Subcutaneous abdominal adipose tissue (tissue), 5 donors: ENCODE results near the gene ENPP7.
"Not testable (repeated sequence)": the region's sequence is repeated elsewhere in the genome, so short reads cannot be mapped to it uniquely, and the experiment has no call there.

Experiments used
- H3K27ac ChIP-seq: one replicate; pipeline ENCODE4 v1.7.0; 2013; ENCODE audit warnings: low read depth, mild to moderate bottlenecking, inconsistent platforms, low read length, moderate library complexity
- H3K27me3 ChIP-seq, 5 donors: one replicate each; pipeline ENCODE4 v1.7.0; 2013; ENCODE audit warnings: low read length in 5 of 5, inconsistent platforms in 1 of 5; ENCODE audit not compliant: control insufficient read depth in 5 of 5, insufficient read depth in 4 of 5
- H3K36me3 ChIP-seq, 5 donors: one replicate each; pipeline ENCODE4 v1.7.0; 2013; ENCODE audit warnings: low read length in 5 of 5; ENCODE audit not compliant: control insufficient read depth in 5 of 5, insufficient read depth in 5 of 5
- H3K4me1 ChIP-seq, 5 donors: one replicate each; pipeline ENCODE4 v1.7.0; 2013; ENCODE audit warnings: low read length in 5 of 5, mild to moderate bottlenecking in 3 of 5, moderate library complexity in 1 of 5; ENCODE audit not compliant: control insufficient read depth in 5 of 5, insufficient read depth in 5 of 5
- H3K4me3 ChIP-seq, 5 donors: one replicate each; pipeline ENCODE4 v1.7.0; 2013; ENCODE audit warnings: low read length in 5 of 5, low read depth in 1 of 5
- H3K9ac ChIP-seq, 5 donors: one replicate each; pipeline ENCODE4 v1.7.0; 2013; ENCODE audit warnings: low read length in 5 of 5, mild to moderate bottlenecking in 4 of 5, moderate library complexity in 3 of 5
- H3K9me3 ChIP-seq, 5 donors: one replicate each; pipeline ENCODE4 v1.7.0; 2013; ENCODE audit warnings: low read length in 5 of 5; ENCODE audit not compliant: control insufficient read depth in 5 of 5
- donor health status: healthy.
- donor health status: healthy.
- donor health status: healthy.
- donor health status: healthy.
- donor health status: healthy.

Gene ENPP7

DNA sequence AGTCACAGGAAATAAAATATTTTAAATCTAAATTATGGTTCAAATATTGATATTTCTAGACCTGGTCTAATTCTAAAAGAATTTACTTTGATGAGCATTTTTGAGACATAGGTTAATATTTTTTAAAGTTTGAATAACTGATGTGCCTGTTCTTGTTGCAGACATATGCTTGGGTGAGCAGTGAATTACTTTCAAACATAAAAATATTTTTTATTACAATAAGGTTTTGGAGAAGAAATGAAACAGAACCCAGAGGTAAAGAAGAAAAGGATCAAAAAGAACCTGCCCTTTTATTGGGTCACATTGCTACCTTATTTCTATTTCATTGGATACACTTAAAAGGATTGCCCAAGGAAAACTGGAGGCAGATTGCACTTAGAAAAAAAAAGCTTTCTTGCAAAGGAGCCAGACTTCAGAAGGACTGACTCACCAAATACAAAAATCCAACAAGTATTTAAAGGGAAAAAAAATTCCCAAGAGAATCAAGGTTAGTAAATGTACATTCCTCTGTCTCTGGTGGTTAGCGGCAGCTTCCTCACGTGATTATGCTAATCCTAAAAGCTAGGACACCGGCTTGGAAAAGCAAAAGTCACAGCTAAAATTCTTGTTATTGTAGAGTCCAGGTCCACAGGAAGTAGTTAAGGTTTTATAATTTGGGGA is 18.5 kb downstream of the ENPP7 start:
- Histone ChIP-seq H3K36me3 (no peaks in the 10 kb centered on the region), H3K27me3 (peaks cover 29 to 51% (median 42%) of the 10 kb centered on the region in 5 donors), H3K4me1 (peaks cover 0 to 9% (median 0%) of the 10 kb centered on the region in 5 donors)

DNA sequence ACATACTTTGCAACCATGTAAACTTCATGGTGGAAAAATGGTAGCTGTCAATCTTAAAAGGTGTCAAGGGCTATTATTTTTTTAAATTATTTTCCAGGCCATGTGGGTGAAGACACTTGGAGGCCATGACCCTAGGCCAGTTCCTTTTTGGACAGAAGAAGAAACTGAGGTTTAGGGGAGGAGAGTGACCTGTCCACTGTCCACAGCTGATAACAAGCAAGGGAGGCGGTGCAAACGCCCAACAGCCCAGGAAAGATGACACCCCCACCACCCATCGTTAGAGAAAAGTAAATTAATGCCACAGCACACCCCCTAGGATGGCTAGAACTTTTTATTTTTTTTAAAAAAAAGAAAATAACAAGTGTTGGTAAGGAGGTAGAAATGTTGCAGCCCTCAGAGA is 19.2 kb downstream of the ENPP7 start:
- H3K9ac ChIP-seq, result no peak overlapping the region
- peaks cover 29 to 51% (median 42%) of the 10 kb centered on the region in 5 donors for H3K27me3 ChIP-seq
- no peaks in the 10 kb centered on the region for H3K36me3 ChIP-seq
- no peak overlapping the region for H3K27ac ChIP-seq
- H3K4me1 ChIP-seq, result peaks cover 0 to 9% (median 0%) of the 10 kb centered on the region in 5 donors
- no peaks in the 10 kb centered on the region for H3K9me3 ChIP-seq
- no peak overlapping the region for H3K4me3 ChIP-seq

More for the DNA sequence above, 18.5 kb downstream of the ENPP7 start:
- H3K9ac ChIP-seq, result no peak overlapping the region
- no peak overlapping the region for H3K4me3 ChIP-seq
- no peaks in the 10 kb centered on the region for H3K9me3 ChIP-seq
- H3K27ac ChIP-seq, result no peak overlapping the region

DNA sequence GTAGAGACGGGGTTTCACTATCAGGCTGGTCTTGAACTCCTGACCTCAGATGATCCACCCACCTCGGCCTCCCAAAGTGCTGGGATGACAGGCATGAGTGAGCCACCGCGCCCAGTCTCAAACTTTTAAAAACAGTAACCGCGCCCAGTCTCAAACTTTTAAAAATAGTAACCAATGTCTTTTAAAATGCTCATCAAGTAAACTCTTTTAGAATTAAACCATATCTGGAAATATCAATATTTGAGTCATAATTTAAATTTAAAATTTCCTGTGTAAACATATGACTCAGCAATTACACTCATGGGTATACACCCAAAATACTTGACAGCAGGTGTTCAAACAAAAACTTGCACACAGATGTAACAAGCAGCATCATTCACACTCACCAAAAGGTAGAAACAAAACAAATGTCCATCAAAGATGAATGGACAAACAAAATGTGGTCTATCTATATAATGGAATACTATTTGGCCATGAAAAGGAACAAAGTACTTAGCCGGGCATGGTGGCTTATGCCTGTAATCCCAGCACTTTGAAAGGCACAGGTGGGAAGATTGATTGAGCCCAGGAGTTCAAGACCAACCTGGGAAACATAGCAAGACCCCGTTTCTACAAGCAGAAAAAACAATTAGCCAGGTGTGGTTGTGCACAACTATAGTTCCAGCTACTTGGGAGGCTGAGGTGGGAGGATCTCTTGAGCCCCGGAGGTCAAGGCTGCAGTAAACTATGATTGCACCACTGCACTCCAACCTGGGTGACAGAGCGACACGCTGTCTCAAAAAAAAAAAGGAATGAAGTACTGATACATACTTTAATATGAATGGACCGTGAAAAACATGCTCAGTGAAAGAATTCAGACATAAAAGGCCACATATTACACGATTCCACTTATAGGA is 20.2 kb downstream of the ENPP7 start:
- H3K4me3 ChIP-seq, result no peak overlapping the region
- H3K27ac ChIP-seq, result no peak overlapping the region
- H3K4me1 ChIP-seq, result peaks cover 0 to 9% (median 0%) of the 10 kb centered on the region in 5 donors
- no peak overlapping the region for H3K9ac ChIP-seq
- no peaks in the 10 kb centered on the region for H3K36me3 ChIP-seq
- H3K9me3 ChIP-seq, result no peaks in the 10 kb centered on the region
- peaks cover 31 to 46% (median 39%) of the 10 kb centered on the region in 5 donors for H3K27me3 ChIP-seq

DNA sequence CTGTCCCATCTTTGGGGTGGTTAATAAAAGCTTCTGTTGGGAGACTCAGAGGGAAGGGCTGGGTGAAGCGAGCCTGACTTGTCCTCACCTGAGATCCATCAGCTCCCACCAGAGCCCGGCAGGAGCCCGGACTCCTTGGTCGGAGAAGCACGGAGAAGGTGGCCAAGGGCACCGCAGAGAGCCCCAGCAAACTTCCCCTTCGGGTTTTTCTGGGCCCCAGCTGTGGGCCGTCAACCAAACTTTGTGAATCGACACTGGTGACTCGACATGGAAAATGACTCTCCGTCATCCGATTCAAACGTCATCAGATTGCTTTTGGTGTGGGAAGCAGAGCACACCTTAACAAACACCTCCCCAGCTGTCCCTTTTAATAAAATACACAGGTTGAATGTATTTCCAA is 21.4 kb downstream of the ENPP7 start:
- H3K4me1 ChIP-seq, result peaks cover 0 to 9% (median 0%) of the 10 kb centered on the region in 5 donors
- H3K27me3 ChIP-seq, result peaks cover 24 to 42% (median 36%) of the 10 kb centered on the region in 5 donors
- H3K27ac ChIP-seq, result no peak overlapping the region
- H3K36me3 ChIP-seq, result no peaks in the 10 kb centered on the region
- H3K9ac ChIP-seq, result no peak overlapping the region
- no peak overlapping the region for H3K4me3 ChIP-seq
- H3K9me3 ChIP-seq, result no peaks in the 10 kb centered on the region

DNA sequence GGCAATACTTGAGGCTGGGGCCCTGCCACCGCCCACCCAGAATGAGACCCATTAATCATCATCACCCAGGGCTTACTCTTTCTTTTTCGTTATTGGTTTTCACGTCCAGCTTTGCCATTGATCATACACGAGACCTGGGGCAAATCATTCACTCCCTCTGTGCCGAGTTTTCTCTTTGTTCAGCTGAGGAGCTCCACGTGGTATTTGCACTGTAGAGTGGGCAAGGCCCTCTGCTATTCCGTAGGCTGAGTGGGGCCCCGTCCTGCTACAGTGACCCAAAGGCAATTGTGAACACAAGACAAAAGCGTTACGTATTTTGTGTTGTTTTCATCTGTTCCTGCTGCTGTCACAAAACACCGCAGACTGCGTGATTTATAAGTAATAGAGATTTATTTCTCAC is 23.6 kb downstream of the ENPP7 start:
- H3K4me3 ChIP-seq, result no peak overlapping the region
- peaks cover 8 to 26% (median 20%) of the 10 kb centered on the region in 5 donors for H3K27me3 ChIP-seq

DNA sequence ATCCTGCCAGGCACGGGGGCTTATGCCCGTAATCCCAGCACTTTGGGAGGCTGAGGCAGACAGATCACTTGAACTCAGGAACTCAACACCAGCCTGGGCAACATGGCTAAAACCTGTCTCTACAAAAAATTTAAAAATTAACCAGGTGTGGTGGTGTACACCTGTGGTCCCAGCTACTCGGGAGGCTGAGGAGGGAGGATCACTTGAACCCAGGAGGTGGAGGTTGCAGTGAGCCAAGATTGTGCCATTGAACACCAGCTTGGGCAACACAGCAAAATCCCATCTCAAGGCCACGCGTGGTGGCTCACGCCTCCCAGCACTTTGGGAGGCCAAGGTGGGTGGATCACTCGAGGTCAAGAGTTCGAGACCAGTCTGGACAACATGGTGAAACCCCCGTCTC is 24.2 kb downstream of the ENPP7 start:
- H3K4me1 ChIP-seq, H3K9ac ChIP-seq, H3K27ac ChIP-seq, H3K9me3 ChIP-seq, H3K4me3 ChIP-seq, H3K36me3 ChIP-seq: not testable (repeated sequence)
- peaks cover 5 to 26% (median 19%) of the 10 kb centered on the region in 5 donors for H3K27me3 ChIP-seq

More for the DNA sequence above, 23.6 kb downstream of the ENPP7 start:
- no peaks in the 10 kb centered on the region for H3K9me3 ChIP-seq
- H3K27ac ChIP-seq, result no peak overlapping the region
- no peaks in the 10 kb centered on the region for H3K36me3 ChIP-seq
- H3K9ac ChIP-seq, result no peak overlapping the region
- H3K4me1 ChIP-seq, result no peaks in the 10 kb centered on the region

DNA sequence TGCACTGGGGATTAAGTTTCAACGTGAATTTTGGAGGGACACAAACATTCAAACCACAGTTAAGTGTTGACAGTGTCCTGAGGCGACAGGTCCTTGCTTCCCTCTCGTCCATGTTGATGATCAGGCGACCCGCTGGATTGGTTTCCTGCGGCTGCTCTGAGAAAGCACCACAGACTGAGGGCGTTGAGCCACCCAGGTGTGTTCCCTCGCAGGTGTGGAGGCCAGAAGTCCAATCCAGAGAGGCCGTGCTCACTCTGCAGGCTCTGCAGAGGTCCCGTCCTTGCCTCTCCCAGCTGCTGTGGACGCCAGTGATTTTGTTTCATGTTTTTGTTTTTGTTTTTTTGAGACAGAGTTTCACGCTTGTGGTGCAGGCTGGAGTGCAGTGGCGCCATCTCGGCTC is 24.8 kb downstream of the ENPP7 start:
- Histone ChIP-seq H3K4me1 (no peaks in the 10 kb centered on the region), H3K4me3 (no peak overlapping the region), H3K27ac (no peak overlapping the region), H3K27me3 (peaks cover 5 to 25% (median 17%) of the 10 kb centered on the region in 5 donors), H3K9me3 (no peaks in the 10 kb centered on the region), H3K36me3 (no peaks in the 10 kb centered on the region), H3K9ac (no peak overlapping the region)

DNA sequence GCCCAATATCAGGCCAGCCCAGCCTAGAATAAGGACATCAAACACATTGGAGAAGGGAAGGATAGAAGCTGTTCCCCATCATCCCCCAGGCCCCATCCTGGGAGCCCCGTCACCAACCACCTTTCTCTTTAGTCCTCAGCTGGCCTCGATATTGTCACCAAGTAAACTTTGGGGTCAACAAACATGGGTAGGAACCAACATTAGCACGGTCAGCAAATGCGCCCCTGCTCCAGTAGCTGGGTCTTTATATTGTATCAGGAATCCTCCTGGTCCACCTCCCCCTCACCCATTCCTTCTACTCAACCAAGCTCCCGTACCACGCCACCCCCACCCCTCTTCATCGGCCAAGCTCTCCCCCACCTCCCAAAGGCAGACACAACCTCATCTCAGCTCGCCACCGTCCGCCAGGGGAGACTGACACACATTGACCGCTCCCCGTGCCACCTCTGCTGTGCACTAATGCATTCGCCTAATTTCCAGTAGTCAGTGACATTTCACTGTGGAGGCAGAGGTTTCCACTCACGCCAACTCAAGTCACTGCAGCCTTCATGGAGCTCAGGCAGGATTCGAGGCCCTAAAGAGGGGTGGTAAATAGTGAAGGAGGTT is 26.5 kb downstream of the ENPP7 start:
- Histone ChIP-seq H3K4me1 (no peaks in the 10 kb centered on the region), H3K9ac (no peak overlapping the region), H3K27me3 (peaks cover 5 to 14% (median 8%) of the 10 kb centered on the region in 5 donors), H3K4me3 (no peak overlapping the region), H3K9me3 (no peaks in the 10 kb centered on the region), H3K27ac (no peak overlapping the region), H3K36me3 (no peaks in the 10 kb centered on the region)

DNA sequence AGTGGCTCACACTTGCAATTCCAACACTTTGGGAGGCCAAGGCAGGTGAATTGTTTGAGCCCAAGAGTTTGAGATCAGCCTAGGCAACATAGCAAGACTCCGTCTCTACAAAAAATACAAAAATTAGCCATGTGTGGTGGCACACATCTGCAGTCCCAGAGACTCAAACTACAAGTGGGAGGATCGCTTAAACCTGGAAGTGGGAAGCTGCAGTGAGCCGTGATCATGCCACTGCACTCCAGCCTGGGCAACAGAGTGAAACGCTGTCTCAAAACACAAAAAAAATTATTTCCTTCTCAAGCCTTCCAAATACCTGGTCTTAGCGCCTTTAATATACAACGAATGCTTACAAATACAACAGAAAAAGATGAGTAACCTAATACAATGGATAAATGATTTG is 27.5 kb downstream of the ENPP7 start:
- no peaks in the 10 kb centered on the region for H3K4me1 ChIP-seq
- no peaks in the 10 kb centered on the region for H3K9me3 ChIP-seq
- H3K36me3 ChIP-seq, result no peaks in the 10 kb centered on the region
- no peak overlapping the region for H3K9ac ChIP-seq
- peaks cover 4 to 12% (median 9%) of the 10 kb centered on the region in 5 donors for H3K27me3 ChIP-seq
- H3K4me3 ChIP-seq, result no peak overlapping the region
- H3K27ac ChIP-seq, result no peak overlapping the region
